Hematopoietic multipotent progenitor cell treated with erythropoietin and hydrocortisone succinate and interleukin-3 and kit ligand, for 6 days (in vitro differentiated cells): ENCODE results near the gene FOXP1.
A peak's percentile ranks its signal among the peaks of the same experiment; 100 is the strongest.

Experiments used
- DNase-seq: peaks from one replicate; pipeline ENCODE4 v3.0.0-alpha.2; 2015

FOXP1 gene

GRCh38 chr3:71583566-71584393, at the start of gene FOXP1:
Gene FOXP1 (minus strand): TSS chr3:71583728. CDS start chr3:71198381, 385,347 bp downstream.
- peak; percentile 89 for DNase-seq

- DNase-seq = peak; percentile 53
These were observed 46.2 kb upstream of the FOXP1 start for GRCh38 chr3:71629711-71630110.

GRCh38 chr3:71629289-71629688, 45.8 kb upstream of the FOXP1 start:
- peak; percentile 23 for DNase-seq

- no peak for DNase-seq
These were observed 45.0 kb upstream of the FOXP1 start for GRCh38 chr3:71628522-71628921.

GRCh38 chr3:71625676-71626075, 42.1 kb upstream of the FOXP1 start:
- no peak for DNase-seq

GRCh38 chr3:71621825-71622537, 38.5 kb upstream of the FOXP1 start:
- DNase-seq = no peak

- DNase-seq = no peak
These were observed 35.0 kb upstream of the FOXP1 start for GRCh38 chr3:71618538-71618937.

GRCh38 chr3:71616571-71617021, 33.1 kb upstream of the FOXP1 start:
- DNase-seq = no peak

- no peak for DNase-seq
These were observed 31.3 kb upstream of the FOXP1 start for GRCh38 chr3:71614869-71615268.

- no peak for DNase-seq
These were observed 30.9 kb upstream of the FOXP1 start for GRCh38 chr3:71614426-71614825.

- no peak for DNase-seq
These were observed 27.6 kb upstream of the FOXP1 start for GRCh38 chr3:71611099-71611498.

GRCh38 chr3:71607364-71607763, 23.8 kb upstream of the FOXP1 start:
- no peak for DNase-seq

GRCh38 chr3:71606582-71606981, 23.1 kb upstream of the FOXP1 start:
- no peak for DNase-seq

GRCh38 chr3:71602256-71602655, 18.7 kb upstream of the FOXP1 start:
- no peak for DNase-seq

GRCh38 chr3:71601811-71602210, 18.3 kb upstream of the FOXP1 start:
- no peak for DNase-seq

GRCh38 chr3:71600646-71601288, 17.2 kb upstream of the FOXP1 start:
- DNase-seq = peak; percentile 59

GRCh38 chr3:71599416-71599815, 15.9 kb upstream of the FOXP1 start:
- no peak for DNase-seq

GRCh38 chr3:71598292-71598691, 14.8 kb upstream of the FOXP1 start:
- DNase-seq = no peak

- no peak for DNase-seq
These were observed 13.8 kb upstream of the FOXP1 start for GRCh38 chr3:71597286-71597685.

- no peak for DNase-seq
These were observed 9.6 kb upstream of the FOXP1 start for GRCh38 chr3:71593106-71593505.

- DNase-seq = no peak
These were observed 7.6 kb upstream of the FOXP1 start for GRCh38 chr3:71591101-71591500.

- no peak for DNase-seq
These were observed 5.6 kb upstream of the FOXP1 start for GRCh38 chr3:71589132-71589531.

GRCh38 chr3:71587958-71588357, 4.4 kb upstream of the FOXP1 start:
- DNase-seq = no peak

- no peak for DNase-seq
These were observed 3.3 kb upstream of the FOXP1 start for GRCh38 chr3:71586810-71587242.
